HEK293T (cell line): ENCODE measurements around the gene STAT6.

Experiments
- BHLHE40 ChIP-seq: fragments of 450-650 bp; IDR thresholded peaks from 2 replicates; pipeline ENCODE4 v1.6.1; 2016; ENCODE audit warnings: mild to moderate bottlenecking, moderate library complexity, borderline replicate concordance
- FOXM1 ChIP-seq: fragments of 450-650 bp; IDR thresholded peaks from 2 replicates; pipeline ENCODE4 v1.6.1; 2017; ENCODE audit warnings: mild to moderate bottlenecking, borderline replicate concordance
- ZNF384 ChIP-seq: fragments of 450-650 bp; IDR thresholded peaks from 2 replicates; pipeline ENCODE4 v1.6.1; 2016

- TF ChIP-seq BHLHE40, result no peak
- TF ChIP-seq ZNF384, result no peak
- TF ChIP-seq FOXM1, result no peak
These were observed 47.0 kb downstream of the STAT6 start for GRCh38 chr12:57063991-57064685.
